SU-DHL-6 (cell line): Measurements from ENCODE around the gene LATS1.

Experiments
- H2AFZ ChIP-seq: fragments of 200-600 bp; sonication (generic); 2 replicates; pipeline ENCODE4 v1.6.1; 2014; ENCODE audit warnings: low read depth, mild to moderate bottlenecking, moderate library complexity, mixed read lengths, antibody characterized with exemption, low read length; ENCODE audit not compliant: severe bottlenecking
- H3F3A ChIP-seq: fragments of 200-600 bp; shearing (Covaris generic); 2 replicates; pipeline ENCODE4 v1.6.0; 2016; ENCODE audit warnings: antibody characterized with exemption, mild to moderate bottlenecking; ENCODE audit not compliant: insufficient read depth
- H3K27ac ChIP-seq: fragments of 200-600 bp; sonication (generic); 2 replicates; pipeline ENCODE4 v1.5.1; 2016; ENCODE audit warnings: low read depth, mild to moderate bottlenecking, low read length, moderate library complexity, mixed read lengths
- H3K27me3 ChIP-seq: fragments of 200-600 bp; sonication (generic), shearing (Covaris generic); 2 replicates; pipeline ENCODE4 v1.6.0; 2014; ENCODE audit warnings: mild to moderate bottlenecking, low read length
- H3K36me3 ChIP-seq: fragments of 200-600 bp; sonication (generic); 2 replicates; pipeline ENCODE4 v1.6.1; 2014; ENCODE audit warnings: mild to moderate bottlenecking, low read length, mixed read lengths
- H3K4me2 ChIP-seq: fragments of 300-600, 200-600 bp; shearing (Covaris generic), sonication (generic); 2 replicates; pipeline ENCODE4 v1.6.0; 2014; ENCODE audit warnings: low read length, low read depth, mild to moderate bottlenecking; ENCODE audit not compliant: poor library complexity, severe bottlenecking
- H3K4me3 ChIP-seq: fragments of 200-600 bp; sonication (generic); 2 replicates; pipeline ENCODE4 v1.5.1; 2014; ENCODE audit warnings: antibody characterized with exemption, low read length, mild to moderate bottlenecking, mixed read lengths; ENCODE audit not compliant: insufficient read depth, poor library complexity, severe bottlenecking
- H3K79me2 ChIP-seq: fragments of 200-600 bp; sonication (generic); 2 replicates; pipeline ENCODE4 v1.6.1; 2014; ENCODE audit warnings: mild to moderate bottlenecking, low read length, moderate library complexity; ENCODE audit not compliant: insufficient read depth
- H3K9ac ChIP-seq: fragments of 200-600 bp; sonication (generic); 2 replicates; pipeline ENCODE4 v1.7.0; 2014; ENCODE audit warnings: mild to moderate bottlenecking, low read length
- H3K9me2 ChIP-seq: fragments of 200-600 bp; sonication (generic); replicated peaks from 2 replicates; pipeline ENCODE4 v1.6.1; 2014; ENCODE audit warnings: low read length; ENCODE audit not compliant: insufficient read depth
- H3K9me3 ChIP-seq: fragments of 200-600 bp; sonication (generic); 2 replicates; pipeline ENCODE4 v1.6.1; 2014; ENCODE audit warnings: low read length, mixed read lengths; ENCODE audit not compliant: insufficient read depth
- H4K20me1 ChIP-seq: fragments of 200-600 bp; sonication (generic); 2 replicates; pipeline ENCODE4 v1.6.1; 2014; ENCODE audit warnings: low read depth, mild to moderate bottlenecking, antibody characterized with exemption, low read length, moderate library complexity, mixed read lengths
- CTCF ChIP-seq: fragments of 200-600 bp; sonication (generic); IDR thresholded peaks from one replicate; pipeline ENCODE4 v1.5.1; 2017; ENCODE audit warnings: antibody characterized with exemption, mild to moderate bottlenecking, low read length, moderate library complexity; ENCODE audit not compliant: insufficient read depth, poor library complexity, severe bottlenecking
- EZH2phosphoT487 ChIP-seq: fragments of 200-600 bp; sonication (generic), shearing (Covaris generic); conservative IDR thresholded peaks from 2 replicates; pipeline ENCODE4 v1.6.1; 2018; ENCODE audit warnings: mild to moderate bottlenecking, antibody characterized with exemption, low read length, moderate library complexity, mixed read lengths

LATS1 gene

DNA sequence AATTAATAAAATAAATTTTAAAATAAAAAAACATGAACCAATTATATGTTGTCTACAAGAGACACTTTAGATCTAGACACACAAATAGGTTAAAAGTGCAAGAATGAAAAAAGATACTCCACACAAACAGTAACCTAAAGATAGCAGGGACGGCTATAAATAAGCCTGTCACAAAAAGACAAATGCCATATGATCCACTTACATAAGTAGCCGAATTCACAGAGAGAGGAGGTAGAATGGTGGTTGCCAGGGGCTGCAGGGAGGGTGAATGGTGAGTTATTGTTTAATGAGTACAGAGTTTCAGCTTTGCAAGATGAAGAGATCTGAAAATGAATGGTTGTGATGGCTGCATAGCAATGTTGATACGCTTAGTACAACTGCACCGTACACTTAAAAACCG lies 102.1 kb downstream of the LATS1 start:
- 0 out of 2 replicates have a peak, but pooled peaks cover 3% of the 10 kb centered on the region for H3K79me2 ChIP-seq
- no peaks in the 10 kb centered on the region for H3K9me3 ChIP-seq
- no peak overlapping the region for H3K4me2 ChIP-seq
- peaks cover 15% of the 10 kb centered on the region; the same call in 1 of the 2 replicates for H3K36me3 ChIP-seq
- H2AFZ ChIP-seq: no peak overlapping the region
- H4K20me1 ChIP-seq: no peaks in the 10 kb centered on the region
- H3K27me3 ChIP-seq: no peaks in the 10 kb centered on the region
- H3K9ac ChIP-seq: no peak overlapping the region
- no peak overlapping the region for H3K27ac ChIP-seq
- H3F3A ChIP-seq: peaks cover 6% of the 10 kb centered on the region; the same call in 1 of the 2 replicates
- no peak for TF ChIP-seq CTCF
- no peak for TF ChIP-seq EZH2phosphoT487
- H3K9me2 ChIP-seq: no peaks in the 10 kb centered on the region
- no peak overlapping the region for H3K4me3 ChIP-seq

GRCh38 chr6:149614337-149614736 lies 103.6 kb downstream of the LATS1 start:
- H2AFZ ChIP-seq: no peak overlapping the region
- H4K20me1 ChIP-seq: no peaks in the 10 kb centered on the region
- peaks cover 11% of the 10 kb centered on the region; the same call in 1 of the 2 replicates for H3K36me3 ChIP-seq
- peaks cover 6% of the 10 kb centered on the region; the same call in 1 of the 2 replicates for H3F3A ChIP-seq
- H3K9me2 ChIP-seq: no peaks in the 10 kb centered on the region
- no peaks in the 10 kb centered on the region for H3K9me3 ChIP-seq
- H3K79me2 ChIP-seq: 0 out of 2 replicates have a peak, but pooled peaks cover 3% of the 10 kb centered on the region
- H3K4me3 ChIP-seq: no peak overlapping the region
- no peak overlapping the region for H3K4me2 ChIP-seq
- no peak overlapping the region for H3K27ac ChIP-seq
- H3K27me3 ChIP-seq: no peaks in the 10 kb centered on the region
- no peak overlapping the region for H3K9ac ChIP-seq
- TF ChIP-seq CTCF: no peak

GRCh38 chr6:149608381-149608982 lies 109.4 kb downstream of the LATS1 start:
- no peak overlapping the region for H3K4me3 ChIP-seq
- H3F3A ChIP-seq: peaks cover 3% of the 10 kb centered on the region; the same call in 1 of the 2 replicates
- no peak overlapping the region for H2AFZ ChIP-seq
- H3K36me3 ChIP-seq: peaks cover 4% of the 10 kb centered on the region; the same call in 1 of the 2 replicates
- TF ChIP-seq EZH2phosphoT487: no peak
- no peak for TF ChIP-seq CTCF
- H3K9me2 ChIP-seq: no peaks in the 10 kb centered on the region
- no peak overlapping the region for H3K9ac ChIP-seq
- no peaks in the 10 kb centered on the region for H4K20me1 ChIP-seq
- no peak overlapping the region for H3K27ac ChIP-seq
- H3K4me2 ChIP-seq: no peak overlapping the region
- no peaks in the 10 kb centered on the region for H3K27me3 ChIP-seq
- no peaks in the 10 kb centered on the region for H3K9me3 ChIP-seq
- H3K79me2 ChIP-seq: no peaks in the 10 kb centered on the region
